ENCODE data around the gene NELL1. TPM values are rescaled to one million over a fixed set of nuclear protein-coding genes. Genes with fewer than 3 reads are reported as not detected.

Gene NELL1
- total and polyA plus RNA-seq, 2 donors, result 0.37 to 5.4 TPM

DNA sequence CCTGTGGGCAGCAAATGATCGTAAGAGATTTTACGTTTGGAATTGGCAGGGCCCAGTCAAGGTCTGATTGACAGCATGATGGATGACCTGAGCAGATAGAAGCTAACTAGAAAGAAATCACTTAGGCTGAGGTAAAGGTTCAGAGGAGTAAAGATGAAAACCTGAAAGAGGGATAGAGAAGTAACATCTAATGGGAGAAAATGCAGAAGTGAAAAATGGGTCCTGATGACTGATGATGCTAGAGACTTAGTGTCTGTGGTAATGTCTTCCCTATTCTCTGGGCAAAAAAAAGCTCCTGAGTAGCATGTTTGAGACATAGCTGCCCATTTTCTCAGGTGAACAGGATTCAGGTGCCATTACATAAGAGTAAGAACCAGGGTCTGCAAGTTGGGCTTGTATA lies 894.7 kb downstream of the NELL1 start:
- Histone ChIP-seq H3K36me3 (ENCODE audit: insufficient read depth) (no peaks in the 10 kb centered on the region), H3K4me1 (ENCODE audit: insufficient read depth) (no peaks in the 10 kb centered on the region), H3K27ac (ENCODE audit: low read depth) (no peak overlapping the region), H3K4me3 (ENCODE audit: low read depth, low read length) (no peak overlapping the region)
- 67% methylated on average over 2 of the region's 2 CpGs for WGBS
- no peak for DNase-seq (ENCODE audit: extremely low spot score)

DNA sequence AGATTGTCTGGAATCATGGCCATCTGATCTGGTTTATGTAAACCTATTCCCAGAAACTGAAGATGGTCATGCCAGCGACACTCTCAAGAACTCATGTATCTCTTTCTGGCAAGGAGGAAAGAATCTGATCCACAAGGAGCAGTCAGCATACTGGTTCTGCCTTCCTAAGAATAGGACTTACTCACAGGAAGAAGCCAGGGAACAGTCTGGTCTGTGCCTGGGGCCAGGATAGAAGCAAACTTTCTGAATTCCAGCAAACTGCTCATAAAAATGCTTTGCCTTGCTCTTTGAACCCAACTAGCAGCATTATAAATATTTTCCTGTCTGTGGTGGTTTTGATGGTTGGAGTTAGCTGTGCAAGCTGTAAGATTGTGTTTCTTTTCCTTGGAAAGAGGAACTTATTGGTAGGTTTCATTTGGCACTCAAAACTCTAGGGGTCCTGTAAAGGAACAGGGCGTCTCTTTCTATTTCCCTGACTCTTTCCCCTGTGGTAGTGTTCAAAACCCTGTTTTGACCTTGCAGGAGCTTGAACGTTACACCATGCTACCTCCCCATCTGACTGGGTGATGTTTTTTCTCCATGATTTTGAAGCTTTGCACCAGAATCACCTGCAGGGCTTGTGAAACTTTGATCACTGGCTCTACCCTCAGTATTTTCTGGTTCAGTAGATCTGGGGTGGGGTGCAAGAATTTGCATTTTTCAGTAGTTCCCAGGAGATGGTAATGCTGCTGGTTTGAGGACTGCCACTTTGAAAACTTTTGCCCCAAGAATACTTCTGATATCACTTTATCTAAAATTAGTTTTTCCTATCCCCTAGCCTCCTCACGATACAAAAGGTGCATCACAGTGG lies 895.7 kb downstream of the NELL1 start:
- no peaks in the 10 kb centered on the region for H3K4me1 ChIP-seq (ENCODE audit: insufficient read depth)
- WGBS, result 45% methylated on average over 4 of the region's 4 CpGs
- no peak overlapping the region for H3K4me3 ChIP-seq (ENCODE audit: low read depth, low read length)
- no peaks in the 10 kb centered on the region for H3K36me3 ChIP-seq (ENCODE audit: insufficient read depth)
- H3K27ac ChIP-seq (ENCODE audit: low read depth), result no peak overlapping the region
- no peak for DNase-seq (ENCODE audit: extremely low spot score)

DNA sequence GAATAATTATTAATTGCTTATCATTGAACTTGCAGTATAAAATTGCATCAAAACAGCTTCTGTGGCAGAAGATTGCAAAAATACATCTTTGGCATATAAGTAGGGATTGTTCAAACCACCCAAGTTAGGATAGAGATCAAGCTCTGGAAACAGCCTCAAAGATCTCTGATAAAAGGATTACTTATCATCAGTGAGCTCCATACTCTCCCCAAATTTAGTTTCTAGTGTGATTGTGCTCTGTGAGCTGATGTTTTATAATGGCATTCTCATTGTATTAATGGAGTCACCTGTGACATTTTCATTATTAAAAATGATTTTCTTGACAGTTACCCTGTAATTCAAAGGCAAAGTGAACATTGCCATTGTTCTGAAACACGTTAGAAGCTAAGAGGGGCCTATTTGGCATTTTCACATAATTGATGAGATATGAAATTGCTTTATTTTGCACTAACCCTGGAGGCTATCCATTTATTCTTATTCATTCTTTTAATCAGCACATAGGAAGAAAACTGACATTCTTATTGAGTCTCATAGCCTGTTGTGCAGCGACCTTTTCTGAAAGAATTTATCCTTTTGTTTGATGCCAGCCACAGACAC lies 897.2 kb downstream of the NELL1 start:
- no peak overlapping the region for H3K27ac ChIP-seq (ENCODE audit: low read depth)
- no peak for DNase-seq (ENCODE audit: extremely low spot score)
- H3K4me3 ChIP-seq (ENCODE audit: low read depth, low read length), result no peak overlapping the region
- no peaks in the 10 kb centered on the region for H3K4me1 ChIP-seq (ENCODE audit: insufficient read depth)
- 38% methylated on average over 2 of the region's 2 CpGs for WGBS
- no peaks in the 10 kb centered on the region for H3K36me3 ChIP-seq (ENCODE audit: insufficient read depth)

DNA sequence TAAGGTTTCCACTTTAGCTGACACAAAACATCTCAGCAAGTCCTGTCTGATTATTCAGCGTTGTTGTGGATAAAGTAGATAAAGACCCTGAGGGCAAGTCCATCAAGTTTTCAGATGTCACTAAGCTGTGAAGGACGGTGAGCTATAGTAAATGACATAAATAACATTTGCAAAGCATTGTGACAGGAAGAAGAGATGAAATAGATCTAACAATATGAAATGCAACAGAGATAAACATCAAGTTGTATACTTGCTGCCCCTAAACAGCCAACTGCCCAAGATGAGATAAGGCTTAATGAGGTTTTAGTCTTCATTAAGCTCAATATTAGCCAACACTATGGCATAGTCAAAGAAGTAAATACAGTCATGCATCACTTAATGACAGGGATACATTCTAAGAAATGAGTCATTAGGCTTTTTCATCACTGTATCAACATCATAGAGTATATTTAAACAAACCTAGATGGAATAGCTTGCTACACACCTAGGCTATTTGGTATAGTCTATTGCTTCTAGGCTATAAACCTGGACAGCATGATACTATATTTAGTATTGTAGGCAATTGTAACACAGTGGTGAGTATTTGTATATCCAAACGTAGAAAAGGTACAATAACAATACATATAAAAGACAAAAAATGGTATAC lies 898.4 kb downstream of the NELL1 start:
- no peak for DNase-seq (ENCODE audit: extremely low spot score)
- H3K4me3 ChIP-seq (ENCODE audit: low read depth, low read length), result no peak overlapping the region
- H3K4me1 ChIP-seq (ENCODE audit: insufficient read depth), result no peaks in the 10 kb centered on the region
- WGBS, result 69% methylated on average over 3 of the region's 3 CpGs
- no peak overlapping the region for H3K27ac ChIP-seq (ENCODE audit: low read depth)
- no peaks in the 10 kb centered on the region for H3K36me3 ChIP-seq (ENCODE audit: insufficient read depth)

DNA sequence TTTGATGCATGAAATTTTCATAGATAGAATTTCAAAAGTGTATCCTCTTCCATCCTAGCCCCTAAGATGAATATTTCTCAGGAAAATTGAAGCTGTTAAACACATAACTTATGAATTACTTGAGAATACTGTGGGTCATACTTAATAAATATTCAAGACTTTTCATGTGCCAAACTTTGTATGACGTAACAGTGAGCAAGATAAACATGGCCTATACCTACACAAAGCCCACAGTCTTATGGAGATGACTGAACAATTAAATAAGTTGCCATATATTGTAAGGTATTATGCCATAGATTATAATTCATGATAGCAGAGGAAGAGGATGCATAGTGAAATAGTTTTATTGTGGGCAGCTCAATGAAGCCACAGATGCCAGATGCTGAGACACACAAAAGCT lies 902.8 kb downstream of the NELL1 start:
- WGBS, result 55% methylated on average over 1 of the region's 1 CpG
- Histone ChIP-seq H3K27ac (ENCODE audit: low read depth) (no peak overlapping the region), H3K4me3 (ENCODE audit: low read depth, low read length) (no peak overlapping the region), H3K4me1 (ENCODE audit: insufficient read depth) (no peaks in the 10 kb centered on the region), H3K36me3 (ENCODE audit: insufficient read depth) (no peaks in the 10 kb centered on the region)
- no peak for DNase-seq (ENCODE audit: extremely low spot score)

DNA sequence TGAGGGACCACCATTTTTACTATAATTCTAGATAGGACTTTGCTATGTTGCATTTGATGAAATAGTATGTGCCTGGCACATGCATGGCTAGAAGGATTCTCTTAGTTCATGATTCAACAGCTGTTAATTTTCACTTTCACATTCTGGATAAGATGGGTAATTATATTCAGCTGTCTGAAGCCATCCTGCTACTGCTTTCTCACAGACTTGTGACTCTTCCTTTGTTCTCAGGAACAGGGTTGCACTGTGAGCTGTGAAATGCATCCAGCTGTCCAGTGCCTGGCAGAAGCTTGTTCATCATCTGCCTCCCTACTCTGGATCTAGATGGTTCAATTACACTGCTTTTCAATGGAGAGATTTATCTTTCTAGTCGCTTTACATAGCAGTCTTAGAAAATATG lies 913.4 kb downstream of the NELL1 start:
- Histone ChIP-seq H3K4me3 (ENCODE audit: low read depth, low read length) (no peak overlapping the region), H3K36me3 (ENCODE audit: insufficient read depth) (no peaks in the 10 kb centered on the region), H3K27ac (ENCODE audit: low read depth) (no peak overlapping the region), H3K4me1 (ENCODE audit: insufficient read depth) (no peaks in the 10 kb centered on the region)
- 82% methylated on average over 1 of the region's 1 CpG for WGBS
- DNase-seq (ENCODE audit: extremely low spot score), result no peak

DNA sequence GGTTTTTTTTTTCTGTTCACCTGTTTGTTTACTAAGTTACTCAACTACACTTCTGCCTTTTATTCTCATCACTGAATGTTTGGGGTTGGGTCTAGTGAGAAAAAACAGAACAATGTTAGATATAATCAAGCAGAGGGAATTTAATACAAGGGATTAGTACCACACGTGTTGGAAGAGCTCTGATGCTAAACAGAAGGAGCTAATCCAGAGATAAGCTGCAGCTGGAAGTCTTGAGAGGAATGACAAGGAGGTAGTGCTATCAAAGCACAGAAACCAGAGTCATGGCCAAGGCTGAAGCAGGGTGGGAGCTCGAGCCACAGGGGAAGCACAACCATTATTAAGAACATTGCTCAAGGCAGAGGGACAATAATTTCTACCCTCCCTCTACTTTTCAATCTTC lies 919.4 kb downstream of the NELL1 start:
- Histone ChIP-seq H3K27ac (ENCODE audit: low read depth) (no peak overlapping the region), H3K4me3 (ENCODE audit: low read depth, low read length) (no peak overlapping the region), H3K4me1 (ENCODE audit: insufficient read depth) (no peaks in the 10 kb centered on the region), H3K36me3 (ENCODE audit: insufficient read depth) (no peaks in the 10 kb centered on the region)
- no peak for DNase-seq (ENCODE audit: extremely low spot score)
- 11% methylated on average over 2 of the region's 2 CpGs for WGBS

DNA sequence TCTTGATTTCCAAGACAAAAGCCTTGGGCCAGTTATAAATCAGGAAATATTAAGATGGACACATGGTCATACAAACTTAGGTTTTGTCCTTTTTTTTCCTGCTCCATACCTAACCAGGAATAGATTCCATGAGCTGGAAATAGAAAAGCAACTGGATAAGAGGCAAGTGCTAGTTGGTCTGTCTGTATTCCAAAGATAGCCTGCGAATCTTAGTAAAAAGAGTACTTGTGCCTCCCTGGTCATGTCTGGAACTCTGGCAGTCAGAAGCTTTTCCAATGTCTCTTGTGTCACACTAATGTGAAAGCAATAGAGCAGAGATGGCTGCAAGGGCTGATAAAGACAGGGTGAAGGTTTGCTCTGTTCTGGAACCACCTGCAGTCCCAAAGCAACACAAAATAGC lies 933.3 kb downstream of the NELL1 start:
- Histone ChIP-seq H3K4me3 (ENCODE audit: low read depth, low read length) (no peak overlapping the region), H3K27ac (ENCODE audit: low read depth) (no peak overlapping the region), H3K4me1 (ENCODE audit: insufficient read depth) (no peaks in the 10 kb centered on the region), H3K36me3 (ENCODE audit: insufficient read depth) (no peaks in the 10 kb centered on the region)
- 81% methylated on average over 1 of the region's 1 CpG for WGBS
- no peak for DNase-seq (ENCODE audit: extremely low spot score)

DNA sequence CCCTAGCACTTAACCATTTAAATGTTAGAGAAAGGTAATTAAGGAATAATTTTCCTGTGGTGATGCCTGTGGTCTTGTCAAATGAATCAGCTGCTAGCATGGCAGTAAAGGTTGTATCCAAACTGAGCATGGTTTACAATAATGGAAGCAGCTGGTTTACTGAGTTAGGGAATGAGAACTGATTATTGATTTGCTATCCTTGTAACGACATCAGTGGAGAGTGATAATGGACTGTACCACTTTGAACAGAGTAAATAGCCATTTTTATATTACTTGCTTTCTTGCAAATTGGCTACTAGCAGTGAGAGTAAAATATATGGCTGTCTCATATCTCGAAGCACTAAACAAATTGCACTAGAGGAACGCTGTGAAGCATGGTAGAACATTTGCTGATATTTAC lies 934.5 kb downstream of the NELL1 start:
- Histone ChIP-seq H3K4me1 (ENCODE audit: insufficient read depth) (no peaks in the 10 kb centered on the region), H3K4me3 (ENCODE audit: low read depth, low read length) (no peak overlapping the region), H3K27ac (ENCODE audit: low read depth) (no peak overlapping the region), H3K36me3 (ENCODE audit: insufficient read depth) (no peaks in the 10 kb centered on the region)
- no peak for DNase-seq (ENCODE audit: extremely low spot score)
- WGBS, result 63% methylated on average over 3 of the region's 3 CpGs

DNA sequence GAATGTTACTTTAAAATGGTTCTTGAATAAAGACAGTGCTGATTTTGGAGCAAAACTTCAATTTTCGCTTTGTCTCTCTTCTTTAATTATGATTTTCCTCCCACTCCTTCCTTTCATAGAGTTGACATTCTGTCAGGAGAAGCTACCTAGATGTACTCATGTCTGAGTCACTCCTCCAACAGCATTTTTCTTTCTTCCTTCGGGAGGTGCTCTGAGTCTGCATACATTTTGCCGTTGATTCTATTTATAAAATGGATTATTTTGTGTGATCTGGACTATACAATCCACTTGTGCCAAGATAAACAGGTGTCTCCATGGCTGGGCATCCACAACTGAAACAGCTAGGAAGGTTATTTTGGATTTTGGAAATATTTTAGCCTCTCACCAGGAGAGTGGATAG lies 935.2 kb downstream of the NELL1 start:
- no peak for DNase-seq (ENCODE audit: extremely low spot score)
- no peak overlapping the region for H3K4me3 ChIP-seq (ENCODE audit: low read depth, low read length)
- WGBS, result 49% methylated on average over 3 of the region's 3 CpGs
- H3K27ac ChIP-seq (ENCODE audit: low read depth), result no peak overlapping the region
- no peaks in the 10 kb centered on the region for H3K36me3 ChIP-seq (ENCODE audit: insufficient read depth)
- H3K4me1 ChIP-seq (ENCODE audit: insufficient read depth), result no peaks in the 10 kb centered on the region

DNA sequence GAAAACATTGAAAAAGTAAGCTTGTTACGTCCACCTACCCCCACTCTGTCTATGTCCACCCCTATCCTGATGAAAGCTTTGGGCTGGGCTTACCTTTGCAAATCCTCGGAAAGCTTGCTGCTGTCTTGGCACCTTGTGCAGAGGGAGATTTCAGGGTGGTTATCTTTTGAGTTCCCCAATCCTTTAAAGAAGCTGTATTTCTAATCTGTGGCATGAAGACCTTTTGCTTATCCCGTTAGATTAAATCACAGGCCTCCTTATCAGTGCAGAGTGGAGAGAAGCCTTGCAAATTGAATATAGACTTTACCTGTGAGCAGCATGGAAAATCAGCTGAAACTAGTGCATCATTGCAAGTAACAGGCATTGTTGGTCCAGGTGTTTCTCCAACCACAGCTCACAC lies 942.9 kb downstream of the NELL1 start:
- 47% methylated on average over 3 of the region's 3 CpGs for WGBS
- H3K36me3 ChIP-seq (ENCODE audit: insufficient read depth), result no peaks in the 10 kb centered on the region
- no peak overlapping the region for H3K4me3 ChIP-seq (ENCODE audit: low read depth, low read length)
- H3K4me1 ChIP-seq (ENCODE audit: insufficient read depth), result no peaks in the 10 kb centered on the region
- no peak for DNase-seq (ENCODE audit: extremely low spot score)
- H3K27ac ChIP-seq (ENCODE audit: low read depth), result no peak overlapping the region

DNA sequence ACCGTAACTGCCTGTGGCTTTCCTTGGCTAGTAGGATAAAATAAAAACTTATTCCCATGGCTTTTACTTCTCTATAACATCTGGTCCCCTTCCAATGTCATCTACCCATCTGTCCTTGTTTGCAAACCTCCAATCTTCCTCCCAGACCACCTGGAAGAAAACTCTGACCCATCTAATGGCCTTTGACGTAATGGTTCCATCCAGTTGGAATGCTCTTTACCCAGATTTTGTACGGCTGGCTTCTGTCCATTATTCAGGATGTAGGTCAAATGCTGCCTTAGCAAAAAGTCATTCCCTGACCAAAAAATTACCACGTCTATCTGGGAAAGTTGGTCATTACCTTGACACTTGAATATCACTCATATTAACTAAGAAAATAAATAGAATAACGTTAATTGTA lies 945.6 kb downstream of the NELL1 start:
- Histone ChIP-seq H3K4me3 (ENCODE audit: low read depth, low read length) (no peak overlapping the region), H3K4me1 (ENCODE audit: insufficient read depth) (no peaks in the 10 kb centered on the region), H3K27ac (ENCODE audit: low read depth) (no peak overlapping the region), H3K36me3 (ENCODE audit: insufficient read depth) (no peaks in the 10 kb centered on the region)
- WGBS, result 80% methylated on average over 5 of the region's 5 CpGs
- no peak for DNase-seq (ENCODE audit: extremely low spot score)

DNA sequence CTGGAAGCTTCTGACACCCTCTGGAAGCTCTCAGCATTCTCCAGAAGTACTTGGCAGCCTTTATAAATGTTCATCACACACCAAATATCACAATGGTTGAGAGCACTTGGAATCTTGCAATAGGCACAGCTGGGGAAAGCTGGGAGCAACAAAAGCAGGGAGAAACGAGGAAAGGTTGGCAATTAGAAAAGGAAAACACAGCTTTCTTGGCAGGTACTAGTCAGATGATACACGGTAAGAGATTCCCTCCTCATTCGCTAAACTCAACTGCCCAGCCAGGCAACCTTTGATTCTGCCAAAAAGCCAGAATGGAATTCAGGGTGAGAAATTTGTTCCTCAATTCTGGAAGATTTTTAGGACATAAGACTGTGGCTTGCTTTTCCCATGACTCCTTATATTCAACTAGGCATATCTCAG lies 946.6 kb downstream of the NELL1 start:
- H3K27ac ChIP-seq (ENCODE audit: low read depth), result no peak overlapping the region
- H3K36me3 ChIP-seq (ENCODE audit: insufficient read depth), result no peaks in the 10 kb centered on the region
- WGBS, result 44% methylated on average over 3 of the region's 3 CpGs
- no peak overlapping the region for H3K4me3 ChIP-seq (ENCODE audit: low read depth, low read length)
- no peak for DNase-seq (ENCODE audit: extremely low spot score)
- H3K4me1 ChIP-seq (ENCODE audit: insufficient read depth), result no peaks in the 10 kb centered on the region

DNA sequence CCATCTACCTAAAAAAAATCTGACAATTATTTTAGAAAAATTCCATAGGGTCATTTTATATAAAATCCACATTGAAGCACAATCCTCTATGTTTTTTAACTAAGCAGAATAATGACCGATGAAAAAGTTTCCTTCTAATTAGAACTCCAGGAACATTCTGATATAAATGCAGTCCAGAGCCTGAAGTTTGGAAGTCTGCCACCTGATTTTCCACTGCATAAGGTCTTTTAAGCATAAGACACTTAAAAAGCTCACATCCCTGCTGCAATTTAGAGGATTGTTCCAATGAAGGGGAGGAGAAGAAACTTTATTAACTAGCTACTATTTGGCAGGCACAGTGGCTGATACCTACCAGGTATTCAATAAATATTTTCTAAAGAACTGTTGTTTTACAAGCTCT lies 953.2 kb downstream of the NELL1 start:
- no peak overlapping the region for H3K27ac ChIP-seq (ENCODE audit: low read depth)
- no peak overlapping the region for H3K4me3 ChIP-seq (ENCODE audit: low read depth, low read length)
- no peaks in the 10 kb centered on the region for H3K4me1 ChIP-seq (ENCODE audit: insufficient read depth)
- WGBS, result 80% methylated on average over 1 of the region's 1 CpG
- DNase-seq (ENCODE audit: extremely low spot score), result peak; percentile 8
- H3K36me3 ChIP-seq (ENCODE audit: insufficient read depth), result no peaks in the 10 kb centered on the region
